Measurements from ENCODE around the gene PTPRC. TPM values are rescaled to one million over a fixed set of nuclear protein-coding genes. Genes with fewer than 3 reads are reported as not detected.

PTPRC gene
- total RNA-seq, 1 donor from 2014 or later = not detected

GRCh38 chr1:198696211-198696610, 57.4 kb downstream of the PTPRC start:
- no peak overlapping the region for H3K27ac Mint-ChIP-seq (ENCODE audit: unreplicated experiment)
- H3K27me3 Mint-ChIP-seq (ENCODE audit: unreplicated experiment) = no peaks in the 10 kb centered on the region
- H3K4me3 Mint-ChIP-seq (ENCODE audit: unreplicated experiment) = no peak overlapping the region
- H3K9me3 Mint-ChIP-seq (ENCODE audit: unreplicated experiment) = no peaks in the 10 kb centered on the region
- no peaks in the 10 kb centered on the region for H3K4me1 Mint-ChIP-seq (ENCODE audit: unreplicated experiment)
- DNase-seq (ENCODE audit: low spot score) = no peak
- no peaks in the 10 kb centered on the region for H3K36me3 Mint-ChIP-seq (ENCODE audit: low read depth, unreplicated experiment)
- no peak for TF ChIP-seq CTCF (IDR thresholded peaks at IDR 0.05; ENCODE audit: unreplicated experiment)

GRCh38 chr1:198699167-198700015, 60.6 kb downstream of the PTPRC start:
- Mint-ChIP-seq H3K36me3 (ENCODE audit: low read depth, unreplicated experiment) (no peaks in the 10 kb centered on the region), H3K4me3 (ENCODE audit: unreplicated experiment) (no peak overlapping the region), H3K4me1 (ENCODE audit: unreplicated experiment) (no peaks in the 10 kb centered on the region), H3K27ac (ENCODE audit: unreplicated experiment) (no peak overlapping the region), H3K27me3 (ENCODE audit: unreplicated experiment) (no peaks in the 10 kb centered on the region), H3K9me3 (ENCODE audit: unreplicated experiment) (no peaks in the 10 kb centered on the region)
- DNase-seq (ENCODE audit: low spot score) = peak; percentile 72
- TF ChIP-seq CTCF (IDR thresholded peaks at IDR 0.05; ENCODE audit: unreplicated experiment) = peak; percentile 79

- Mint-ChIP-seq H3K4me1 (ENCODE audit: unreplicated experiment) (no peaks in the 10 kb centered on the region), H3K9me3 (ENCODE audit: unreplicated experiment) (no peaks in the 10 kb centered on the region), H3K27ac (ENCODE audit: unreplicated experiment) (no peak overlapping the region), H3K36me3 (ENCODE audit: low read depth, unreplicated experiment) (no peaks in the 10 kb centered on the region), H3K27me3 (ENCODE audit: unreplicated experiment) (no peaks in the 10 kb centered on the region), H3K4me3 (ENCODE audit: unreplicated experiment) (no peak overlapping the region)
- DNase-seq (ENCODE audit: low spot score) = no peak
- TF ChIP-seq CTCF (IDR thresholded peaks at IDR 0.05; ENCODE audit: unreplicated experiment) = no peak
These were observed 61.2 kb downstream of the PTPRC start for GRCh38 chr1:198700016-198700392.

- H3K27ac Mint-ChIP-seq (ENCODE audit: unreplicated experiment) = no peak overlapping the region
- H3K36me3 Mint-ChIP-seq (ENCODE audit: low read depth, unreplicated experiment) = no peaks in the 10 kb centered on the region
- H3K4me1 Mint-ChIP-seq (ENCODE audit: unreplicated experiment) = no peaks in the 10 kb centered on the region
- H3K9me3 Mint-ChIP-seq (ENCODE audit: unreplicated experiment) = no peaks in the 10 kb centered on the region
- no peak for DNase-seq (ENCODE audit: low spot score)
- TF ChIP-seq CTCF (IDR thresholded peaks at IDR 0.05; ENCODE audit: unreplicated experiment) = no peak
- no peak overlapping the region for H3K4me3 Mint-ChIP-seq (ENCODE audit: unreplicated experiment)
- no peaks in the 10 kb centered on the region for H3K27me3 Mint-ChIP-seq (ENCODE audit: unreplicated experiment)
These were observed 61.6 kb downstream of the PTPRC start for GRCh38 chr1:198700396-198700795.

GRCh38 chr1:198701250-198701649, 62.4 kb downstream of the PTPRC start:
- no peaks in the 10 kb centered on the region for H3K4me1 Mint-ChIP-seq (ENCODE audit: unreplicated experiment)
- no peak for DNase-seq (ENCODE audit: low spot score)
- no peaks in the 10 kb centered on the region for H3K27me3 Mint-ChIP-seq (ENCODE audit: unreplicated experiment)
- TF ChIP-seq CTCF (IDR thresholded peaks at IDR 0.05; ENCODE audit: unreplicated experiment) = no peak
- H3K36me3 Mint-ChIP-seq (ENCODE audit: low read depth, unreplicated experiment) = no peaks in the 10 kb centered on the region
- no peak overlapping the region for H3K4me3 Mint-ChIP-seq (ENCODE audit: unreplicated experiment)
- H3K27ac Mint-ChIP-seq (ENCODE audit: unreplicated experiment) = no peak overlapping the region
- H3K9me3 Mint-ChIP-seq (ENCODE audit: unreplicated experiment) = no peaks in the 10 kb centered on the region
